Panc1 (cell line): Measurements from ENCODE around the gene EGFR. TPM values are rescaled to one million over a fixed set of nuclear protein-coding genes. Genes with fewer than 3 reads are reported as not detected.

Experiments used
- ATAC-seq: fragments of 200-7000 bp; cut with Tn5 transposase; 2 replicates; pipeline ENCODE4 v1.9.1; 2020; ENCODE audit warnings: mild to moderate bottlenecking, moderate library complexity
- BruUV-seq: library from RNA; stranded (reverse); fragments of 400-500 nt; replicated peaks from 2 replicates; lab custom pipeline; 2021; lab: Mats Ljungman, UMichigan
- CTCF ChIA-PET: fragments of 300-600 bp; sonication (Branson Sonifier 250); formaldehyde crosslinking; loops from one replicate; lab custom pipeline; 2022; ENCODE audit warnings: antibody characterized with exemption; lab: Charles Lee
- POLR2A ChIA-PET: fragments of 300-600 bp; sonication (Branson Sonifier 250); formaldehyde crosslinking; loops from one replicate; lab custom pipeline; 2022; ENCODE audit warnings: antibody characterized with exemption; lab: Charles Lee
- DNase-seq: peaks from one replicate; pipeline ENCODE4 v3.0.0-alpha.2; 2010; ENCODE audit warnings: low read depth, low spot score
- H3K27ac ChIP-seq: 2 replicates; pipeline ENCODE4 v1.5.1; 2011; ENCODE audit warnings: mild to moderate bottlenecking, low read length, inconsistent platforms
- H3K27me3 ChIP-seq: fragments of 200-500 bp; sonication (Bioruptor generic); 2 replicates; pipeline ENCODE4 v1.6.0; 2014; ENCODE audit warnings: low read length, inconsistent platforms; ENCODE audit not compliant: control insufficient read depth, insufficient read depth
- H3K36me3 ChIP-seq: fragments of 200-500 bp; sonication (Bioruptor generic); 2 replicates; pipeline ENCODE4 v1.5.1; 2014; ENCODE audit warnings: inconsistent platforms, mild to moderate bottlenecking, low read length, moderate library complexity; ENCODE audit not compliant: control insufficient read depth, insufficient read depth
- H3K4me1 ChIP-seq: 2 replicates; pipeline ENCODE4 v1.5.1; 2011; ENCODE audit warnings: inconsistent platforms, mild to moderate bottlenecking, low read length, moderate library complexity; ENCODE audit not compliant: control insufficient read depth, insufficient read depth
- H3K4me3 ChIP-seq, 2 experiments: 2 replicates each; pipeline ENCODE4 v1.5.1; 2011 to 2012; ENCODE audit warnings: low read depth in 2 of 2, low read length in 2 of 2, mild to moderate bottlenecking in 2 of 2, inconsistent platforms in 1 of 2, moderate library complexity in 1 of 2
- H3K9me3 ChIP-seq: fragments of 200-500 bp; sonication (Bioruptor generic); 2 replicates; pipeline ENCODE4 v1.5.1; 2014; ENCODE audit warnings: low read depth, mild to moderate bottlenecking, inconsistent platforms, low read length, moderate library complexity; ENCODE audit not compliant: control insufficient read depth, insufficient read depth
- POLR2AphosphoS5 ChIP-seq: IDR thresholded peaks from 2 replicates; pipeline ENCODE4 v1.6.1; 2012; ENCODE audit warnings: mild to moderate bottlenecking, low read depth, low read length, moderate library complexity
- SIN3A ChIP-seq: IDR thresholded peaks from 2 replicates; pipeline ENCODE4 v1.6.1; 2012; ENCODE audit warnings: low read depth, mild to moderate bottlenecking, low read length, moderate library complexity, borderline replicate concordance; ENCODE audit not compliant: insufficient read depth
- TCF7L2 ChIP-seq: IDR thresholded peaks from 2 replicates; pipeline ENCODE4 v1.6.1; 2011; ENCODE audit warnings: mild to moderate bottlenecking, low read depth, low read length, inconsistent platforms
- in situ Hi-C: cut with HindIII; loops from 2 replicates; pipeline ENCODE4 v1.10.0; 2016; ENCODE audit warnings: low sequenced_read_pairs, low pct_unique_long_range_greater_than_20kb
- intact Hi-C: fragments of 100-400 bp; cut with micrococcal nuclease; formaldehyde crosslinking; loops from one replicate; pipeline ENCODE4 v1.10.0; 2022; ENCODE audit not compliant: unreplicated experiment
- total RNA-seq: library from RNA; stranded (reverse); gene quantifications from one replicate; pipeline ENCODE4 v1.2.1, GENCODE V29; 2021; ENCODE audit not compliant: unreplicated experiment
- TF ChIP-seq, protein P1 (sequence below): fragments of 450-650 bp; IDR thresholded peaks from 2 replicates; pipeline ENCODE4 v1.5.1; 2017; ENCODE audit warnings: mild to moderate bottlenecking
- TF ChIP-seq, protein P2 (sequence below), 2 experiments: IDR thresholded peaks; 2 replicates each; pipeline ENCODE4 v1.6.1; 2011 to 2012; ENCODE audit warnings: low read depth in 2 of 2, control low read depth in 1 of 2, low read length in 1 of 2, mild to moderate bottlenecking in 1 of 2, moderate library complexity in 1 of 2; ENCODE audit not compliant: insufficient read depth in 1 of 2

Gene EGFR
- total RNA-seq, 1 experiment from 2014 or later: 156 TPM

DNA sequence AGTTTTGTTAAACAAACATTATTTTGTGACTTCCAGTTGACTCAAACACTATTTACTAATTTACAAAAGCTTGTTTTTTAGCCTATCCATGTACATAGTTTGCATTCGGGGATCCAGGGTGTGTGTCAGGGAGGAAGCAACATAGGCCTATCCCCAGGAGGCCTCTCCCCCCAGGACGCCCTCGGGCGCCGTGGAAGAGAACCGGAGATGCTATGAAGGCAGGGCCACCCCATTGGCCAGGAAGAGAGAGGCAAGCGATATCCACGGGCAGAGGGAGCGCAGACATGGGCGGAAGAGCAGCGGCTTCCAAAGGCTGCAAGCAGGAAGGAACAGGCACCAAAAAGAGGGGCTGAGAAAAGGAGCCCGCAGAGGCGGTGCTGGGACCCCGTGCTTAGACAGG is 38.3 kb upstream of the EGFR start:
- intact Hi-C loops: loop anchor here (1.0 kb wide), 1 partner anchor 12 kb away; no protein-coding TSS in a partner anchor
- no peak overlapping the region for H3K27ac ChIP-seq
- H3K9me3 ChIP-seq: no peaks in the 10 kb centered on the region
- TF ChIP-seq SIN3A (no peak), TCF7L2 (no peak), POLR2AphosphoS5 (no peak)
- TF ChIP-seq, protein P1, sequence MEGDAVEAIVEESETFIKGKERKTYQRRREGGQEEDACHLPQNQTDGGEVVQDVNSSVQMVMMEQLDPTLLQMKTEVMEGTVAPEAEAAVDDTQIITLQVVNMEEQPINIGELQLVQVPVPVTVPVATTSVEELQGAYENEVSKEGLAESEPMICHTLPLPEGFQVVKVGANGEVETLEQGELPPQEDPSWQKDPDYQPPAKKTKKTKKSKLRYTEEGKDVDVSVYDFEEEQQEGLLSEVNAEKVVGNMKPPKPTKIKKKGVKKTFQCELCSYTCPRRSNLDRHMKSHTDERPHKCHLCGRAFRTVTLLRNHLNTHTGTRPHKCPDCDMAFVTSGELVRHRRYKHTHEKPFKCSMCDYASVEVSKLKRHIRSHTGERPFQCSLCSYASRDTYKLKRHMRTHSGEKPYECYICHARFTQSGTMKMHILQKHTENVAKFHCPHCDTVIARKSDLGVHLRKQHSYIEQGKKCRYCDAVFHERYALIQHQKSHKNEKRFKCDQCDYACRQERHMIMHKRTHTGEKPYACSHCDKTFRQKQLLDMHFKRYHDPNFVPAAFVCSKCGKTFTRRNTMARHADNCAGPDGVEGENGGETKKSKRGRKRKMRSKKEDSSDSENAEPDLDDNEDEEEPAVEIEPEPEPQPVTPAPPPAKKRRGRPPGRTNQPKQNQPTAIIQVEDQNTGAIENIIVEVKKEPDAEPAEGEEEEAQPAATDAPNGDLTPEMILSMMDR: no peak
- TF ChIP-seq, protein P2, sequence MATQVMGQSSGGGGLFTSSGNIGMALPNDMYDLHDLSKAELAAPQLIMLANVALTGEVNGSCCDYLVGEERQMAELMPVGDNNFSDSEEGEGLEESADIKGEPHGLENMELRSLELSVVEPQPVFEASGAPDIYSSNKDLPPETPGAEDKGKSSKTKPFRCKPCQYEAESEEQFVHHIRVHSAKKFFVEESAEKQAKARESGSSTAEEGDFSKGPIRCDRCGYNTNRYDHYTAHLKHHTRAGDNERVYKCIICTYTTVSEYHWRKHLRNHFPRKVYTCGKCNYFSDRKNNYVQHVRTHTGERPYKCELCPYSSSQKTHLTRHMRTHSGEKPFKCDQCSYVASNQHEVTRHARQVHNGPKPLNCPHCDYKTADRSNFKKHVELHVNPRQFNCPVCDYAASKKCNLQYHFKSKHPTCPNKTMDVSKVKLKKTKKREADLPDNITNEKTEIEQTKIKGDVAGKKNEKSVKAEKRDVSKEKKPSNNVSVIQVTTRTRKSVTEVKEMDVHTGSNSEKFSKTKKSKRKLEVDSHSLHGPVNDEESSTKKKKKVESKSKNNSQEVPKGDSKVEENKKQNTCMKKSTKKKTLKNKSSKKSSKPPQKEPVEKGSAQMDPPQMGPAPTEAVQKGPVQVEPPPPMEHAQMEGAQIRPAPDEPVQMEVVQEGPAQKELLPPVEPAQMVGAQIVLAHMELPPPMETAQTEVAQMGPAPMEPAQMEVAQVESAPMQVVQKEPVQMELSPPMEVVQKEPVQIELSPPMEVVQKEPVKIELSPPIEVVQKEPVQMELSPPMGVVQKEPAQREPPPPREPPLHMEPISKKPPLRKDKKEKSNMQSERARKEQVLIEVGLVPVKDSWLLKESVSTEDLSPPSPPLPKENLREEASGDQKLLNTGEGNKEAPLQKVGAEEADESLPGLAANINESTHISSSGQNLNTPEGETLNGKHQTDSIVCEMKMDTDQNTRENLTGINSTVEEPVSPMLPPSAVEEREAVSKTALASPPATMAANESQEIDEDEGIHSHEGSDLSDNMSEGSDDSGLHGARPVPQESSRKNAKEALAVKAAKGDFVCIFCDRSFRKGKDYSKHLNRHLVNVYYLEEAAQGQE (IDR thresholded peaks at IDR 0.05; ENCODE audit: insufficient read depth in 1 of 2, low read depth in 2 of 2, low read length in 1 of 2): no peak
- H3K4me1 ChIP-seq: peaks cover under 1% of the 10 kb centered on the region; the same call in 1 of the 2 replicates
- H3K27me3 ChIP-seq: no peaks in the 10 kb centered on the region
- in situ Hi-C loops: no loop called here
- no peak for DNase-seq
- CTCF ChIA-PET: interaction anchor here (0.6 kb wide), 1 partner anchor 80 kb away, joined by 3 read pairs; no protein-coding TSS in a partner anchor
- POLR2A ChIA-PET: no interaction called here
- no peak for ATAC-seq
- H3K4me3 ChIP-seq: no peak overlapping the region
- no peaks in the 10 kb centered on the region for H3K36me3 ChIP-seq
- no TSS peak for BruUV-seq

DNA sequence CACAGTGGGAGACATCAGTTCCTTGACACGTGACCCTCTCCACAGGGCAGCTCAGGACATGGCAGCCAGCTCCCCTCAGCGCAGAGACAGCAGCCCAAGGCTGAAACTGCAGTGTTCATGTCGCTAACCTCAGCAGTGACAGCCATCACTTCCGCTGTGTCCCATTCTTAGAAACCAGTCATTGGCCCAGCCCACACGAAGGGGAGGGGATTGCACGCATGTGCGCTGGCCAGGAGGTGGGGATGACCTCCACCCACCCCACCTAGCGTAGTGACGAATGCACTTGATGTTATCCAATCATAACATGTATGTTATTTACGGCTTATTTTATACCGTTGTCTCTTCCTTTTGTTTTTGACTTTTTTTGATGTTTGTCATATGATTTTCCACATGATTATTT is 36.9 kb upstream of the EGFR start:
- DNase-seq (no peak), ATAC-seq (no peak)
- Histone ChIP-seq H3K36me3 (no peaks in the 10 kb centered on the region), H3K4me1 (peaks cover 8% of the 10 kb centered on the region), H3K27me3 (no peaks in the 10 kb centered on the region), H3K4me3 (no peak overlapping the region), H3K9me3 (no peaks in the 10 kb centered on the region), H3K27ac (no peak overlapping the region)
- ChIA-PET CTCF (no interaction called here), POLR2A (no interaction called here)
- no TSS peak for BruUV-seq
- TF ChIP-seq, protein P1: no peak
- TF ChIP-seq SIN3A (no peak), TCF7L2 (no peak), POLR2AphosphoS5 (no peak)
- TF ChIP-seq, protein P2 (IDR thresholded peaks at IDR 0.05; ENCODE audit: insufficient read depth in 1 of 2, low read depth in 2 of 2, low read length in 1 of 2): no peak
- intact Hi-C loops: no loop called here
- in situ Hi-C loops: no loop called here
